MM.1S (cell line): ENCODE data around the gene ZDHHC8.

Source experiments
- DNase-seq: peaks from one replicate; pipeline ENCODE4 v3.0.0-alpha.2; 2015
- H2AFZ ChIP-seq: fragments of 300-600 bp; sonication (generic); 2 replicates; pipeline ENCODE4 v1.6.0; 2016; ENCODE audit warnings: antibody characterized with exemption, low read length
- H3F3A ChIP-seq: fragments of 300-600 bp; sonication (generic); 2 replicates; pipeline ENCODE4 v1.6.1; 2016; ENCODE audit warnings: mild to moderate bottlenecking, antibody characterized with exemption, low read length, moderate library complexity, mixed read lengths; ENCODE audit not compliant: insufficient read depth
- H3K27ac ChIP-seq: fragments of 300-600 bp; sonication (generic); 2 replicates; pipeline ENCODE4 v1.5.1; 2016; ENCODE audit warnings: mild to moderate bottlenecking, low read length
- H3K27me3 ChIP-seq: fragments of 300-600 bp; sonication (generic); replicated peaks from 2 replicates; pipeline ENCODE4 v1.6.0; 2016; ENCODE audit warnings: low read length; ENCODE audit not compliant: insufficient read depth
- H3K36me3 ChIP-seq: fragments of 300-600 bp; sonication (generic); replicated peaks from 2 replicates; pipeline ENCODE4 v1.6.1; 2016; ENCODE audit warnings: mild to moderate bottlenecking, low read length, mixed read lengths; ENCODE audit not compliant: insufficient read depth
- H3K4me1 ChIP-seq: fragments of 300-600 bp; sonication (generic); 2 replicates; pipeline ENCODE4 v1.6.1; 2016; ENCODE audit warnings: low read length, mixed read lengths
- H3K4me2 ChIP-seq: fragments of 300-600 bp; sonication (generic); 2 replicates; pipeline ENCODE4 v1.6.0; 2016; ENCODE audit warnings: low read depth, low read length
- H3K4me3 ChIP-seq: fragments of 300-600 bp; sonication (generic); 2 replicates; pipeline ENCODE4 v1.5.1; 2016; ENCODE audit warnings: low read length, mixed read lengths
- H3K79me2 ChIP-seq: fragments of 300-600 bp; sonication (generic); 2 replicates; pipeline ENCODE4 v1.6.1; 2016; ENCODE audit warnings: mixed run types, low read length, mixed read lengths
- H3K9ac ChIP-seq: fragments of 300-600 bp; sonication (generic); 2 replicates; pipeline ENCODE4 v1.6.1; 2016; ENCODE audit warnings: low read length, mixed read lengths
- H3K9me2 ChIP-seq: fragments of 300-600 bp; sonication (generic); replicated peaks from 2 replicates; pipeline ENCODE4 v1.6.1; 2016; ENCODE audit warnings: mild to moderate bottlenecking, low read length, mixed read lengths; ENCODE audit not compliant: insufficient read depth
- H3K9me3 ChIP-seq: fragments of 300-600 bp; sonication (generic); replicated peaks from 2 replicates; pipeline ENCODE4 v1.6.1; 2016; ENCODE audit warnings: mild to moderate bottlenecking, low read length, mixed read lengths; ENCODE audit not compliant: insufficient read depth
- H4K20me1 ChIP-seq: fragments of 300-600 bp; sonication (generic); 2 replicates; pipeline ENCODE4 v1.6.1; 2016; ENCODE audit warnings: mild to moderate bottlenecking, low read length, moderate library complexity, mixed read lengths; ENCODE audit not compliant: insufficient read depth
- CTCF ChIP-seq: fragments of 300-600 bp; sonication (generic); IDR thresholded peaks from 2 replicates; pipeline ENCODE4 v1.5.1; 2016; ENCODE audit warnings: antibody characterized with exemption, low read length, mixed read lengths
- EZH2 ChIP-seq: fragments of 300-600 bp; sonication (generic); optimal IDR thresholded peaks from 2 replicates; pipeline ENCODE3; 2017; ENCODE audit warnings: low read depth, mild to moderate bottlenecking, antibody characterized with exemption, low read length, mixed read lengths
- EZH2phosphoT487 ChIP-seq: fragments of 300-600 bp; sonication (generic); IDR thresholded peaks from 2 replicates; pipeline ENCODE4 v1.6.1; 2018; ENCODE audit warnings: antibody characterized with exemption, low read length

The ZDHHC8 gene

GRCh38 chr22:20147237-20147988 is 15.8 kb downstream of the ZDHHC8 start:
- no peaks in the 10 kb centered on the region for H3K9me3 ChIP-seq
- H3F3A ChIP-seq: no peaks in the 10 kb centered on the region
- no peaks in the 10 kb centered on the region for H3K9me2 ChIP-seq
- no peaks in the 10 kb centered on the region for H3K4me1 ChIP-seq
- H2AFZ ChIP-seq: no peak overlapping the region
- H3K9ac ChIP-seq: no peak overlapping the region
- H3K4me2 ChIP-seq: no peak overlapping the region
- H3K27ac ChIP-seq: no peak overlapping the region
- no peaks in the 10 kb centered on the region for H3K79me2 ChIP-seq
- no peak for TF ChIP-seq EZH2phosphoT487
- peaks cover 9% of the 10 kb centered on the region for H3K27me3 ChIP-seq
- DNase-seq: no peak
- no peaks in the 10 kb centered on the region for H3K36me3 ChIP-seq
- H3K4me3 ChIP-seq: no peak overlapping the region
- H4K20me1 ChIP-seq: no peaks in the 10 kb centered on the region

- Histone ChIP-seq H3K9ac (no peak overlapping the region), H3K4me1 (no peaks in the 10 kb centered on the region), H3K27me3 (peaks cover 17% of the 10 kb centered on the region), H3K4me3 (no peak overlapping the region), H3K4me2 (no peak overlapping the region), H3K9me3 (no peaks in the 10 kb centered on the region), H3K27ac (no peak overlapping the region), H3K36me3 (no peaks in the 10 kb centered on the region), H3K9me2 (no peaks in the 10 kb centered on the region), H3F3A (no peaks in the 10 kb centered on the region), H4K20me1 (no peaks in the 10 kb centered on the region), H3K79me2 (no peaks in the 10 kb centered on the region), H2AFZ (no peak overlapping the region)
- TF ChIP-seq CTCF: no peak
- no peak for TF ChIP-seq EZH2
- TF ChIP-seq EZH2phosphoT487: no peak
- DNase-seq: no peak
Observed at GRCh38 chr22:20148414-20148813, 16.8 kb downstream of the ZDHHC8 start.

- H3K27ac ChIP-seq: no peak overlapping the region
- no peaks in the 10 kb centered on the region for H3K9me2 ChIP-seq
- H3K27me3 ChIP-seq: peaks cover 28% of the 10 kb centered on the region
- no peak overlapping the region for H3K4me3 ChIP-seq
- H2AFZ ChIP-seq: no peak overlapping the region
- no peaks in the 10 kb centered on the region for H3K36me3 ChIP-seq
- H3K79me2 ChIP-seq: no peaks in the 10 kb centered on the region
- H3K4me2 ChIP-seq: no peak overlapping the region
- TF ChIP-seq EZH2 (no peak), CTCF (no peak), EZH2phosphoT487 (no peak)
- no peaks in the 10 kb centered on the region for H3K9me3 ChIP-seq
- no peaks in the 10 kb centered on the region for H3F3A ChIP-seq
- no peak for DNase-seq
- H3K9ac ChIP-seq: no peak overlapping the region
- no peaks in the 10 kb centered on the region for H4K20me1 ChIP-seq
- H3K4me1 ChIP-seq: no peaks in the 10 kb centered on the region
Observed at GRCh38 chr22:20149257-20150250, 17.9 kb downstream of the ZDHHC8 start.
